H1 (cell line): ENCODE measurements around the gene MARCHF9. TPM values are rescaled to one million over a fixed set of nuclear protein-coding genes. Genes with fewer than 3 reads are reported as not detected.

Experiments used
- ASH2L ChIP-seq: fragments of 200-600, 300-600 bp; sonication (generic); IDR thresholded peaks from one replicate; pipeline ENCODE4 v1.7.1; 2017; ENCODE audit warnings: low read length
- ATF3 ChIP-seq: IDR thresholded peaks from 2 replicates; pipeline ENCODE4 v1.6.1; 2011; ENCODE audit warnings: low read depth, mild to moderate bottlenecking, low read length; ENCODE audit not compliant: insufficient read depth
- BCL11A ChIP-seq, 2 experiments: IDR thresholded peaks; one replicate each; pipeline ENCODE4 v1.6.1; 2011; ENCODE audit warnings: low read depth in 2 of 2, low read length in 2 of 2, mild to moderate bottlenecking in 2 of 2
- CEBPB ChIP-seq: IDR thresholded peaks from 2 replicates; pipeline ENCODE4 v1.6.1; 2012; ENCODE audit warnings: low read depth, low read length
- CTCF ChIP-seq, 3 experiments: IDR thresholded peaks; 1 replicate in 2 of 3; 2 replicates in 1 of 3; pipeline versions ENCODE4 v1.5.1 to v1.6.1; 2011; ENCODE audit warnings: low read length in 3 of 3, mild to moderate bottlenecking in 3 of 3, inconsistent platforms in 2 of 3, low read depth in 1 of 3, moderate library complexity in 1 of 3; ENCODE audit not compliant: insufficient read depth in 1 of 3; ENCODE audit errors: control extremely low read depth in 1 of 3
- EGR1 ChIP-seq: IDR thresholded peaks from 2 replicates; pipeline ENCODE4 v1.6.1; 2011; ENCODE audit warnings: low read depth, low read length, borderline replicate concordance
- HDAC6 ChIP-seq: IDR thresholded peaks from one replicate; pipeline ENCODE4 v1.7.1; 2012; ENCODE audit warnings: low read depth, mild to moderate bottlenecking, inconsistent platforms, low read length, moderate library complexity
- JUN ChIP-seq: IDR thresholded peaks from 2 replicates; pipeline ENCODE4 v1.6.1; 2011; ENCODE audit warnings: low read depth, mild to moderate bottlenecking, improper control_type of control experiment, low read length
- JUND ChIP-seq: IDR thresholded peaks from 2 replicates; pipeline ENCODE4 v1.6.1; 2011; ENCODE audit warnings: mild to moderate bottlenecking, improper control_type of control experiment, low read length
- MAFK ChIP-seq: IDR thresholded peaks from 2 replicates; pipeline ENCODE4 v1.6.1; 2012; ENCODE audit warnings: low read depth, mild to moderate bottlenecking, improper control_type of control experiment, low read length
- MAX ChIP-seq: IDR thresholded peaks from 2 replicates; pipeline ENCODE4 v1.6.1; 2012; ENCODE audit warnings: inconsistent platforms
- NANOG ChIP-seq: IDR thresholded peaks from 2 replicates; pipeline ENCODE4 v1.6.1; 2011; ENCODE audit warnings: low read length, low read depth, mild to moderate bottlenecking, inconsistent platforms; ENCODE audit not compliant: insufficient read depth, poor library complexity, severe bottlenecking
- NRF1 ChIP-seq: IDR thresholded peaks from 2 replicates; pipeline ENCODE4 v1.6.1; 2011; ENCODE audit warnings: mild to moderate bottlenecking, low read depth, low read length, improper control_type of control experiment
- POLR2A ChIP-seq, 2 experiments: IDR thresholded peaks; 1 replicate in 1 of 2; 2 replicates in 1 of 2; pipeline ENCODE4 v1.6.1; 2011; ENCODE audit warnings: low read depth in 2 of 2, low read length in 2 of 2, mild to moderate bottlenecking in 2 of 2; ENCODE audit errors: control extremely low read depth in 1 of 2
- RXRA ChIP-seq: IDR thresholded peaks from 2 replicates; pipeline ENCODE4 v1.6.1; 2011; ENCODE audit warnings: low read depth, mild to moderate bottlenecking, low read length, moderate library complexity; ENCODE audit not compliant: insufficient read depth
- SIN3A ChIP-seq, 2 experiments: IDR thresholded peaks in 1 of 2; conservative IDR thresholded peaks in 1 of 2; 2 replicates each; pipeline ENCODE4 v1.6.1; 2011 to 2012; ENCODE audit warnings: low read length in 2 of 2, improper control_type of control experiment in 1 of 2, low read depth in 1 of 2, mild to moderate bottlenecking in 1 of 2
- SP1 ChIP-seq: IDR thresholded peaks from 2 replicates; pipeline ENCODE4 v1.6.1; 2011; ENCODE audit warnings: low read depth, low read length
- SRF ChIP-seq: IDR thresholded peaks from 2 replicates; pipeline ENCODE4 v1.6.1; 2011; ENCODE audit warnings: mild to moderate bottlenecking, low read depth, low read length, moderate library complexity
- TCF12 ChIP-seq: IDR thresholded peaks from 2 replicates; pipeline ENCODE4 v1.6.1; 2011; ENCODE audit warnings: low read depth, mild to moderate bottlenecking, low read length
- polyA plus RNA-seq, 7 experiments: library from polyadenylated mRNA; depleted of rRNA in 3 of 7; stranded (reverse) in 5 of 7; unstranded in 2 of 7; fragments of >200 nt in 5 of 7; fragments of 200-250 nt in 2 of 7; gene quantifications; 1 replicate in 5 of 7; 2 replicates in 1 of 7; 4 replicates in 1 of 7; pipeline versions ENCODE4 v1.2.1 to v1.2.3, GENCODE V29; 2011 to 2013; ENCODE audit warnings: missing spikeins in 2 of 7, mixed read lengths in 2 of 7
- total RNA-seq: library from RNA; stranded (reverse); fragmentation: NEBNext Ultra II Directional; extraction: Animal tissue kit (Norgen Biotek cat#: 25700); gene quantifications from 2 replicates; pipeline ENCODE4 v1.2.1, GENCODE V29; 2021

Gene MARCHF9
- total and polyA plus RNA-seq, 2 of the 8 experiments (the other 6 are each of a cell fraction or from before 2014, with no cell fraction given): 6.4 to 7.8 TPM

- peak; percentile 73 to 92 (median 78) for TF ChIP-seq CTCF (IDR thresholded peaks at IDR 0.05; ENCODE audit: control extremely low read depth in 1 of 3, insufficient read depth in 1 of 3, low read depth in 1 of 3, low read length in 3 of 3)
- no peak for TF ChIP-seq SP1
- TF ChIP-seq JUND: no peak
- TF ChIP-seq ATF3: no peak
- no peak for TF ChIP-seq MAFK
- TF ChIP-seq POLR2A (IDR thresholded peaks at IDR 0.05; ENCODE audit: control extremely low read depth in 1 of 2, low read depth in 2 of 2, low read length in 2 of 2): no peak
- no peak for TF ChIP-seq SIN3A (conservative IDR thresholded peaks at IDR 0.05 in 1 of 2, IDR thresholded peaks at IDR 0.05 in 1 of 2; ENCODE audit: low read depth in 1 of 2, low read length in 2 of 2)
- TF ChIP-seq ASH2L: peak; percentile 23
- TF ChIP-seq NANOG: no peak
- TF ChIP-seq SRF: peak; percentile 12; the same call in 1 of the 2 replicates
- no peak for TF ChIP-seq HDAC6
- no peak for TF ChIP-seq CEBPB
- no peak for TF ChIP-seq NRF1
- no peak for TF ChIP-seq JUN
- TF ChIP-seq TCF12: no peak
- TF ChIP-seq MAX: no peak
- TF ChIP-seq RXRA: no peak
- TF ChIP-seq BCL11A (IDR thresholded peaks at IDR 0.05; ENCODE audit: low read depth in 2 of 2, low read length in 2 of 2): no peak
- TF ChIP-seq EGR1: no peak
- TF ChIP-seq, all 59 proteins: peak for 4
These were observed 48.5 kb downstream of the MARCHF9 start (continued) for GRCh38 chr12:57803319-57803893.
